HCT116 (cell line): ENCODE measurements around the gene DOCK2. TPM values are rescaled to one million over a fixed set of nuclear protein-coding genes. Genes with fewer than 3 reads are reported as not detected.

Experiments used
- ATAC-seq: fragments of 200-7000 bp; cut with Tn5 transposase; 2 replicates; pipeline ENCODE4 v1.9.1; 2020; ENCODE audit warnings: mild to moderate bottlenecking, moderate library complexity
- BruUV-seq: library from RNA; stranded (reverse); fragments of 400-500 nt; replicated peaks from 2 replicates; lab custom pipeline; 2021; lab: Mats Ljungman, UMichigan
- CTCF ChIA-PET: fragments of 300-600 bp; sonication (Branson Sonifier 250); formaldehyde crosslinking; loops from one replicate; lab custom pipeline; 2021; ENCODE audit warnings: antibody characterized with exemption; lab: Charles Lee
- POLR2A ChIA-PET: fragments of 300-600, 350-600 bp; sonication (Branson Sonifier 250); formaldehyde crosslinking; loops from one replicate; lab custom pipeline; 2021; ENCODE audit warnings: antibody characterized with exemption; lab: Charles Lee
- RAD21 ChIA-PET, 2 experiments: fragments of 300-600 bp; sonication (Branson Sonifier 250); formaldehyde crosslinking; loops; one replicate each; lab custom pipeline; 2023; ENCODE audit warnings: low total read pairs in 2 of 2; ENCODE audit not compliant: uncharacterized antibody in 2 of 2, unreplicated experiment in 2 of 2, low non-redundant PET in 1 of 2; lab: Charles Lee
- DNase-seq: peaks from one replicate; pipeline ENCODE4 v3.0.0-alpha.2; 2010; ENCODE audit warnings: low read depth, low spot score
- H2AFZ ChIP-seq: fragments of 200-600 bp; shearing (Covaris generic), sonication (generic); 2 replicates; pipeline ENCODE4 v1.6.1; 2017; ENCODE audit warnings: low read depth, mixed run types, mixed read lengths, antibody characterized with exemption, low read length; ENCODE audit not compliant: poor library complexity, severe bottlenecking
- H3K27ac ChIP-seq: 2 replicates; pipeline ENCODE4 v1.5.1; 2012; ENCODE audit warnings: low read depth, low read length
- H3K27me3 ChIP-seq: fragments of 200-600 bp; sonication (generic); 2 replicates; pipeline ENCODE4 v1.6.1; 2016; ENCODE audit warnings: mixed run types, low read length, mixed read lengths; ENCODE audit not compliant: insufficient read depth
- H3K36me3 ChIP-seq, 2 experiments: fragments of 200-500 bp in 1 of 2; fragments of 200-600 bp in 1 of 2; sonication (Bioruptor generic) in 1 of 2; sonication (generic) in 1 of 2; 2 replicates each; pipeline versions ENCODE4 v1.5.1 to v1.6.1; 2014 to 2016; ENCODE audit warnings: low read length in 2 of 2, inconsistent platforms in 1 of 2, mixed read lengths in 1 of 2, mixed run types in 1 of 2; ENCODE audit not compliant: insufficient read depth in 2 of 2, control insufficient read depth in 1 of 2
- H3K4me1 ChIP-seq, 2 experiments: fragments of 200-600 bp in 1 of 2; sonication (generic) in 1 of 2; 2 replicates each; pipeline versions ENCODE4 v1.5.1 to v1.6.1; 2012 to 2017; ENCODE audit warnings: low read length in 2 of 2, inconsistent platforms in 1 of 2, mild to moderate bottlenecking in 1 of 2, mixed read lengths in 1 of 2, mixed run types in 1 of 2, moderate library complexity in 1 of 2; ENCODE audit not compliant: insufficient read depth in 2 of 2, control insufficient read depth in 1 of 2
- H3K4me2 ChIP-seq: fragments of 200-600 bp; sonication (generic); 2 replicates; pipeline ENCODE4 v1.6.1; 2017; ENCODE audit warnings: mixed run types, low read length, mixed read lengths
- H3K4me3 ChIP-seq, 2 experiments: fragments of 200-600 bp in 1 of 2; sonication (generic) in 1 of 2; replicated peaks in 1 of 2; 2 replicates each; pipeline ENCODE4 v1.5.1; 2011 to 2016; ENCODE audit warnings: low read length in 2 of 2, control low read depth in 1 of 2, low read depth in 1 of 2, mild to moderate bottlenecking in 1 of 2, mixed read lengths in 1 of 2, mixed run types in 1 of 2
- H3K79me2 ChIP-seq: fragments of 200-600 bp; sonication (generic); 2 replicates; pipeline ENCODE4 v1.6.1; 2017; ENCODE audit warnings: mild to moderate bottlenecking, mixed run types, low read length, moderate library complexity, mixed read lengths; ENCODE audit not compliant: insufficient read depth
- H3K9ac ChIP-seq: fragments of 200-600 bp; sonication (generic); 2 replicates; pipeline ENCODE4 v1.6.1; 2016; ENCODE audit warnings: low read length, mixed read lengths
- H3K9me2 ChIP-seq: fragments of 200-600 bp; sonication (generic), shearing (Covaris generic); 2 replicates; pipeline ENCODE4 v1.6.1; 2017; ENCODE audit warnings: mixed run types, mild to moderate bottlenecking, moderate library complexity; ENCODE audit not compliant: insufficient read depth
- H3K9me3 ChIP-seq, 2 experiments: fragments of 200-500 bp in 1 of 2; fragments of 200-600 bp in 1 of 2; sonication (Bioruptor generic) in 1 of 2; sonication (generic) in 1 of 2; 2 replicates each; pipeline ENCODE4 v1.6.1; 2014 to 2017; ENCODE audit warnings: low read length in 2 of 2, mixed read lengths in 2 of 2, inconsistent platforms in 1 of 2, low read depth in 1 of 2, mild to moderate bottlenecking in 1 of 2, mixed run types in 1 of 2, moderate library complexity in 1 of 2; ENCODE audit not compliant: control insufficient read depth in 1 of 2, insufficient read depth in 1 of 2
- H4K20me1 ChIP-seq: fragments of 200-600 bp; sonication (generic), shearing (Covaris generic); 2 replicates; pipeline ENCODE4 v1.6.1; 2017; ENCODE audit warnings: mixed run types, mild to moderate bottlenecking, moderate library complexity; ENCODE audit not compliant: insufficient read depth
- ATF3 ChIP-seq: IDR thresholded peaks from 2 replicates; pipeline ENCODE4 v1.6.1; 2012
- CBX3 ChIP-seq: IDR thresholded peaks from 2 replicates; pipeline ENCODE4 v1.6.1; 2012; ENCODE audit warnings: low read depth
- CEBPB ChIP-seq: IDR thresholded peaks from 2 replicates; pipeline ENCODE4 v1.6.1; 2012; ENCODE audit warnings: low read depth
- CTCF ChIP-seq, 3 experiments: fragments of 200-600 bp in 1 of 3; sonication (generic) in 1 of 3; IDR thresholded peaks in 2 of 3; conservative IDR thresholded peaks in 1 of 3; 2 replicates each; pipeline ENCODE4 v1.5.1; 2012 to 2017; ENCODE audit warnings: low read depth in 2 of 3, low read length in 2 of 3, antibody characterized with exemption in 1 of 3, borderline replicate concordance in 1 of 3, control low read depth in 1 of 3, mild to moderate bottlenecking in 1 of 3, mixed read lengths in 1 of 3, mixed run types in 1 of 3, moderate library complexity in 1 of 3; ENCODE audit not compliant: insufficient read depth in 1 of 3
- EGR1 ChIP-seq: IDR thresholded peaks from 2 replicates; pipeline ENCODE4 v1.6.1; 2012; ENCODE audit warnings: low read depth
- ELF1 ChIP-seq: IDR thresholded peaks from 2 replicates; pipeline ENCODE4 v1.6.1; 2012; ENCODE audit warnings: low read depth, borderline replicate concordance
- EZH2 ChIP-seq: fragments of 200-600 bp; sonication (generic); IDR thresholded peaks from 2 replicates; pipeline ENCODE4 v1.6.1; 2017; ENCODE audit warnings: antibody characterized with exemption, mixed run types
- EZH2phosphoT487 ChIP-seq: fragments of 200-600 bp; IDR thresholded peaks from 2 replicates; pipeline ENCODE4 v1.6.1; 2018; ENCODE audit warnings: antibody characterized with exemption, borderline replicate concordance
- FOSL1 ChIP-seq: IDR thresholded peaks from 2 replicates; pipeline ENCODE4 v1.6.1; 2012; ENCODE audit warnings: low read depth
- JUND ChIP-seq: IDR thresholded peaks from 2 replicates; pipeline ENCODE4 v1.6.1; 2012
- POLR2A ChIP-seq: IDR thresholded peaks from 2 replicates; pipeline ENCODE4 v1.7.0; 2011; ENCODE audit warnings: borderline replicate concordance; ENCODE audit not compliant: insufficient read depth, insufficient read length; ENCODE audit errors: extremely low read depth
- POLR2AphosphoS5 ChIP-seq: IDR thresholded peaks from 2 replicates; pipeline ENCODE4 v1.6.1; 2011; ENCODE audit warnings: mild to moderate bottlenecking, low read depth, low read length, moderate library complexity
- RAD21 ChIP-seq: IDR thresholded peaks from 2 replicates; pipeline ENCODE4 v1.6.1; 2012; ENCODE audit warnings: low read depth, mild to moderate bottlenecking
- REST ChIP-seq: IDR thresholded peaks from 2 replicates; pipeline ENCODE4 v1.6.1; 2012; ENCODE audit warnings: low read depth
- SP1 ChIP-seq: IDR thresholded peaks from 2 replicates; pipeline ENCODE4 v1.6.1; 2012; ENCODE audit warnings: low read depth
- SRF ChIP-seq: IDR thresholded peaks from 2 replicates; pipeline ENCODE4 v1.6.1; 2012; ENCODE audit warnings: low read depth
- ZBTB33 ChIP-seq: IDR thresholded peaks from 2 replicates; pipeline ENCODE4 v1.6.1; 2011; ENCODE audit warnings: mild to moderate bottlenecking, low read length, moderate library complexity; ENCODE audit not compliant: insufficient replicate concordance; ENCODE audit errors: extremely low read depth
- ZFX ChIP-seq: fragments of 450-650 bp; IDR thresholded peaks from 2 replicates; pipeline ENCODE4 v1.6.1; 2017
- ZNF274 ChIP-seq: fragments of 200-500 bp; sonication (Bioruptor generic); IDR thresholded peaks from 2 replicates; pipeline ENCODE4 v1.6.1; 2014; ENCODE audit warnings: mild to moderate bottlenecking, low read depth, low read length, inconsistent platforms
- intact Hi-C: fragments of 100-400 bp; cut with micrococcal nuclease; formaldehyde crosslinking; loops from 2 replicates; pipeline ENCODE4 v1.10.0; 2022
- total RNA-seq: library from RNA; stranded (reverse); gene quantifications from one replicate; pipeline ENCODE4 v1.2.1, GENCODE V29; 2021; ENCODE audit not compliant: unreplicated experiment

DOCK2 gene
- total RNA-seq, 1 experiment from 2014 or later: 0.89 TPM

GRCh38 chr5:169970339-169970738, 333.3 kb downstream of the DOCK2 start:
- intact Hi-C loops: no loop called here
- no peaks in the 10 kb centered on the region for H3K36me3 ChIP-seq
- no TSS peak for BruUV-seq
- H3K79me2 ChIP-seq: no peaks in the 10 kb centered on the region
- H3K9ac ChIP-seq: no peak overlapping the region
- no peak overlapping the region for H3K4me2 ChIP-seq
- H3K4me3 ChIP-seq: no peak overlapping the region
- ChIA-PET CTCF (interaction anchor here (1.8 kb wide), 1 partner anchor 10 kb away, joined by 12 read pairs; the partner anchor contains the start of gene INSYN2B), POLR2A (no interaction called here), RAD21 (no interaction called here)
- no peaks in the 10 kb centered on the region; the same call in 1 of the 2 replicates for H3K9me2 ChIP-seq
- H3K27ac ChIP-seq: no peak overlapping the region
- ATAC-seq (no peak), DNase-seq (no peak)
- H3K4me1 ChIP-seq: peaks cover 0 to 9% of the 10 kb centered on the region in 2 experiments; a peak in 2 of 4 replicates
- H3K9me3 ChIP-seq: no peaks in the 10 kb centered on the region
- TF ChIP-seq ATF3 (no peak), ZNF274 (no peak), ZFX (no peak), JUND (no peak), CTCF (IDR thresholded peaks at IDR 0.05 in 2 of 3, conservative IDR thresholded peaks at IDR 0.05 in 1 of 3; ENCODE audit: borderline replicate concordance in 1 of 3, insufficient read depth in 1 of 3, low read depth in 2 of 3, low read length in 2 of 3) (no peak), SRF (no peak), POLR2AphosphoS5 (no peak), REST (no peak), RAD21 (no peak), EZH2 (no peak), EZH2phosphoT487 (no peak), FOSL1 (no peak), CEBPB (no peak), POLR2A (no peak), ELF1 (no peak), SP1 (no peak), ZBTB33 (no peak), EGR1 (no peak), CBX3 (no peak)
- peaks cover 63% of the 10 kb centered on the region for H3K27me3 ChIP-seq
- no peaks in the 10 kb centered on the region for H4K20me1 ChIP-seq
- H2AFZ ChIP-seq: no peak overlapping the region
